Measurements from ENCODE around the gene TSEN34.
A peak's percentile ranks its signal among the peaks of the same experiment; 100 is the strongest.
"Not testable (repeated sequence)": the region's sequence is repeated elsewhere in the genome, so short reads cannot be mapped to it uniquely, and the experiment has no call there.

Gene TSEN34

GRCh38 chr19:54160854-54161253 lies 30.3 kb upstream of the TSEN34 start:
- DNase-seq (ENCODE audit: low spot score), result no peak

- peak; percentile 90 for DNase-seq (ENCODE audit: low spot score)
Measured at GRCh38 chr19:54162241-54162805, 28.8 kb upstream of the TSEN34 start.

GRCh38 chr19:54162884-54163283 lies 28.2 kb upstream of the TSEN34 start:
- DNase-seq (ENCODE audit: low spot score), result no peak

GRCh38 chr19:54164369-54165068 lies 26.6 kb upstream of the TSEN34 start:
- peak; percentile 86 for DNase-seq (ENCODE audit: low spot score)

GRCh38 chr19:54165222-54165621 lies 25.9 kb upstream of the TSEN34 start:
- no peak for DNase-seq (ENCODE audit: low spot score)

- peak; percentile 91 for DNase-seq (ENCODE audit: low spot score)
Measured at GRCh38 chr19:54168174-54168917, 22.8 kb upstream of the TSEN34 start.

- no peak for DNase-seq (ENCODE audit: low spot score)
Measured at GRCh38 chr19:54169149-54169740, 21.9 kb upstream of the TSEN34 start.

GRCh38 chr19:54171736-54172431 lies 19.2 kb upstream of the TSEN34 start:
- DNase-seq (ENCODE audit: low spot score), result not testable (repeated sequence)

GRCh38 chr19:54172471-54173358 lies 18.4 kb upstream of the TSEN34 start, which contains the start of gene TMC4:
TMC4 (minus strand) TSS chr19:54173160; CDS start chr19:54173117, 43 bp downstream.
- DNase-seq (ENCODE audit: low spot score), result peak; percentile 36

GRCh38 chr19:54173359-54173699 lies 17.8 kb upstream of the TSEN34 start:
- no peak for DNase-seq (ENCODE audit: low spot score)

- DNase-seq (ENCODE audit: low spot score), result no peak
Measured at GRCh38 chr19:54173951-54174834, 16.9 kb upstream of the TSEN34 start.

GRCh38 chr19:54178581-54179261 lies 12.4 kb upstream of the TSEN34 start:
- DNase-seq (ENCODE audit: low spot score), result no peak

GRCh38 chr19:54179262-54179852 lies 11.8 kb upstream of the TSEN34 start:
- no peak for DNase-seq (ENCODE audit: low spot score)

- DNase-seq (ENCODE audit: low spot score), result peak; percentile 60
Measured at GRCh38 chr19:54179921-54180461, 11.1 kb upstream of the TSEN34 start.

- no peak for DNase-seq (ENCODE audit: low spot score)
Measured at GRCh38 chr19:54180691-54181091, 10.4 kb upstream of the TSEN34 start.

- not testable (repeated sequence) for DNase-seq (ENCODE audit: low spot score)
Measured at GRCh38 chr19:54181894-54182293, 9.2 kb upstream of the TSEN34 start.

- DNase-seq (ENCODE audit: low spot score), result no peak
Measured at GRCh38 chr19:54183431-54183830, 7.7 kb upstream of the TSEN34 start.

- DNase-seq (ENCODE audit: low spot score), result no peak
Measured at GRCh38 chr19:54186351-54186750, 4.8 kb upstream of the TSEN34 start.

GRCh38 chr19:54186934-54187381 lies 4.2 kb upstream of the TSEN34 start:
- DNase-seq (ENCODE audit: low spot score), result no peak

Data from AG08396 (cell line).